HEK293T (cell line): ENCODE measurements around the gene TIAM1.

Experiments used
- CTCF ChIA-PET: fragments of 350-600 bp; formaldehyde crosslinking; extraction: SDS; loops from one replicate; lab custom pipeline; 2021; ENCODE audit warnings: antibody characterized with exemption, inconsistent platforms; lab: Yijun Ruan, JAX
- POLR2A ChIA-PET: fragments of 350-600 bp; formaldehyde crosslinking; extraction: SDS; loops from one replicate; lab custom pipeline; 2020; ENCODE audit warnings: antibody characterized with exemption, inconsistent platforms; lab: Yijun Ruan, JAX
- DNase-seq: peaks from one replicate; pipeline ENCODE4 v3.0.0; 2012; ENCODE audit warnings: mixed read lengths; ENCODE audit errors: extremely low spot score
- ARNT ChIP-seq: fragments of 450-650 bp; IDR thresholded peaks from 2 replicates; pipeline ENCODE4 v1.6.1; 2017; ENCODE audit warnings: mild to moderate bottlenecking
- BHLHE40 ChIP-seq: fragments of 450-650 bp; IDR thresholded peaks from 2 replicates; pipeline ENCODE4 v1.6.1; 2016; ENCODE audit warnings: mild to moderate bottlenecking, moderate library complexity, borderline replicate concordance
- CTBP1 ChIP-seq: fragments of 450-650 bp; IDR thresholded peaks from 2 replicates; pipeline ENCODE4 v1.6.1; 2016; ENCODE audit warnings: borderline replicate concordance
- ELF4 ChIP-seq: fragments of 450-650 bp; IDR thresholded peaks from 2 replicates; pipeline ENCODE4 v1.6.1; 2017; ENCODE audit warnings: antibody characterized with exemption
- FOXA1 ChIP-seq: fragments of 450-650 bp; IDR thresholded peaks from 2 replicates; pipeline ENCODE4 v1.6.1; 2016; ENCODE audit warnings: mild to moderate bottlenecking
- FOXK2 ChIP-seq: fragments of 450-650 bp; IDR thresholded peaks from 2 replicates; pipeline ENCODE4 v1.6.1; 2016; ENCODE audit warnings: mild to moderate bottlenecking
- FOXM1 ChIP-seq: fragments of 450-650 bp; IDR thresholded peaks from 2 replicates; pipeline ENCODE4 v1.6.1; 2017; ENCODE audit warnings: mild to moderate bottlenecking, borderline replicate concordance
- HDGF ChIP-seq: fragments of 450-650 bp; IDR thresholded peaks from 2 replicates; pipeline ENCODE4 v1.6.1; 2017; ENCODE audit warnings: antibody characterized with exemption, borderline replicate concordance
- L3MBTL2 ChIP-seq: fragments of 450-650 bp; conservative IDR thresholded peaks from 2 replicates; pipeline ENCODE4 v1.6.1; 2016; ENCODE audit warnings: mild to moderate bottlenecking
- LEF1 ChIP-seq: fragments of 450-650 bp; IDR thresholded peaks from 2 replicates; pipeline ENCODE4 v1.6.1; 2017; ENCODE audit warnings: mild to moderate bottlenecking, borderline replicate concordance
- NFRKB ChIP-seq: fragments of 450-650 bp; IDR thresholded peaks from 2 replicates; pipeline ENCODE4 v1.6.1; 2016; ENCODE audit warnings: mild to moderate bottlenecking, moderate library complexity
- PKNOX1 ChIP-seq: fragments of 450-650 bp; IDR thresholded peaks from 2 replicates; pipeline ENCODE4 v1.6.1; 2016
- SP1 ChIP-seq: fragments of 450-650 bp; IDR thresholded peaks from 2 replicates; pipeline ENCODE4 v1.6.1; 2017
- SUZ12 ChIP-seq: fragments of 450-650 bp; IDR thresholded peaks from 2 replicates; pipeline ENCODE4 v1.6.1; 2016; ENCODE audit warnings: mild to moderate bottlenecking
- TARDBP ChIP-seq: fragments of 450-650 bp; IDR thresholded peaks from 2 replicates; pipeline ENCODE4 v1.6.1; 2016
- ZNF384 ChIP-seq: fragments of 450-650 bp; IDR thresholded peaks from 2 replicates; pipeline ENCODE4 v1.6.1; 2016

Gene TIAM1

GRCh38 chr21:31351960-31352359, 7.9 kb upstream of the TIAM1 start:
- no peak for DNase-seq
- TF ChIP-seq SP1, result no peak
- TF ChIP-seq NFRKB, result no peak
- no peak for TF ChIP-seq FOXK2
- no peak for TF ChIP-seq BHLHE40
- TF ChIP-seq FOXA1, result no peak
- no peak for TF ChIP-seq PKNOX1
- CTCF ChIA-PET, result no interaction called here
- POLR2A ChIA-PET, result no interaction called here

DNA sequence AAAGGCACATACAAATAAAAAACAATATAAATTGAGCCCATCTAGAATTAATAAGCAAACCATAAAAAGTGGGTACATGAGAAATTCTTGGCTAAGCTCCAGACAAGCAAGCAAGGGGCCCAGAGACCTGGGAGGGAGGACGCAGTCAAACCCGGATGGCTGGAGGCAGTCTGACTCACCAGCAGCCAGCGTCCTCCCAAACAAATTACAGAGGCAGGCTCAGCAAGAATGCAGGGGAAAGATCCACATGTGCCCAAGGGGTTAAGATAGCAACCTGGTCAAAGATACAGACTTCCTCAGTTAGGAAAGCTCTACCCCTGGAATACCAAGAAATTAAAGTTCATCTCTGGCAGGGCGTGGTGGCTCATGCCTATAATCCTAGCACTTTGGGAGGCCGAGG, 7.4 kb upstream of the TIAM1 start:
- DNase-seq, result peak; percentile 44
- CTCF ChIA-PET, result no interaction called here

DNA sequence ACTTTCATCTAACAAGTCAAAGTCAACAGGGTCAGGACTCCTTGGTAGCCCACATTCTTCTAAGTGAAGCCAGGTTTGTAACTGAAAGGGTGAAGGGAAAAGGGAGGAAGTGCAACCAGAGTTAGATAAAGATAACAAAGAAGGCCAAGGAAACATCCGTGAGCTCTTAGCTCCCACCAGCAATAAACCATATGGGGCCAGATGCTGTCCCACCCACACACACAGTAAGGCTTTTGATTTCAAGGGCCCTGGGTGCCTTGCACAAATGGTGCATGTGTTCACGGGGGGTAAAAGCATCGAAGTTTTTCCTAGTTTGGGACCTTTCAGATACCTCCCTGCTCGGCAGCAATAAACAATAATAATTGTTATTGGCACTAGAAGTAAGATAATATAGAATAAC, 5.1 kb upstream of the TIAM1 start:
- POLR2A ChIA-PET, result no interaction called here
- TF ChIP-seq FOXM1 (no peak), L3MBTL2 (no peak), HDGF (no peak), NFRKB (no peak), ARNT (no peak), SUZ12 (no peak), TARDBP (no peak), FOXK2 (no peak), LEF1 (no peak), FOXA1 (no peak)
- CTCF ChIA-PET, result interaction anchor here (0.6 to 0.9 kb wide), 2 partner anchors 11 to 210 kb away, joined by 3 to 4 read pairs; no protein-coding TSS in a partner anchor
- DNase-seq, result no peak

More for the DNA sequence above, 7.4 kb upstream of the TIAM1 start:
- TF ChIP-seq ARNT, result no peak
- TF ChIP-seq ELF4, result no peak
- no peak for TF ChIP-seq CTBP1
- no peak for TF ChIP-seq LEF1
- no peak for TF ChIP-seq ZNF384
- no peak for TF ChIP-seq NFRKB
- no peak for TF ChIP-seq FOXM1
- TF ChIP-seq L3MBTL2, result no peak
- no peak for TF ChIP-seq SP1
- TF ChIP-seq BHLHE40, result no peak
- TF ChIP-seq FOXA1, result no peak
- POLR2A ChIA-PET, result no interaction called here

GRCh38 chr21:31348188-31348587, 4.1 kb upstream of the TIAM1 start:
- DNase-seq, result no peak
- no peak for TF ChIP-seq BHLHE40
- no peak for TF ChIP-seq SUZ12
- no peak for TF ChIP-seq ELF4
- TF ChIP-seq FOXM1, result no peak
- TF ChIP-seq ARNT, result no peak
- TF ChIP-seq NFRKB, result no peak
- no peak for TF ChIP-seq PKNOX1
- TF ChIP-seq FOXK2, result no peak
- TF ChIP-seq HDGF, result no peak
- no peak for TF ChIP-seq TARDBP
- no peak for TF ChIP-seq FOXA1
- CTCF ChIA-PET, result interaction anchor here (0.5 to 1.6 kb wide), 3 partner anchors 14 to 42 kb away, joined by 3 to 5 read pairs (median 3); no protein-coding TSS in a partner anchor
- POLR2A ChIA-PET, result interaction anchor here (1.1 kb wide), 1 partner anchor 211 kb away, joined by 4 read pairs; no protein-coding TSS in a partner anchor

GRCh38 chr21:31347435-31348032, 3.5 kb upstream of the TIAM1 start:
- POLR2A ChIA-PET, result interaction anchor here (1.1 kb wide), 1 partner anchor 211 kb away, joined by 4 read pairs; no protein-coding TSS in a partner anchor
- TF ChIP-seq TARDBP (no peak), BHLHE40 (no peak), L3MBTL2 (no peak), HDGF (no peak), LEF1 (no peak), SP1 (no peak), ARNT (no peak), ELF4 (no peak), ZNF384 (no peak), FOXA1 (no peak), FOXK2 (no peak), FOXM1 (no peak), CTBP1 (no peak), PKNOX1 (no peak)
- CTCF ChIA-PET, result interaction anchor here (0.5 to 1.6 kb wide), 4 partner anchors 13 to 256 kb away, joined by 3 to 5 read pairs (median 3); no protein-coding TSS in a partner anchor
- DNase-seq, result peak; percentile 61

- POLR2A ChIA-PET, result no interaction called here
- CTCF ChIA-PET, result interaction anchor here (0.7 kb wide), 2 partner anchors 234 to 274 kb away, joined by 3 to 4 read pairs; no protein-coding TSS in a partner anchor
- no peak for DNase-seq
- TF ChIP-seq CTBP1 (no peak), NFRKB (no peak), SP1 (no peak), ELF4 (no peak), FOXM1 (no peak), TARDBP (no peak), FOXK2 (no peak), ZNF384 (no peak), SUZ12 (no peak), PKNOX1 (no peak), LEF1 (no peak), FOXA1 (no peak), ARNT (no peak)
These were observed 2.3 kb upstream of the TIAM1 start for GRCh38 chr21:31346256-31346821.
